GM06990 (cell line): ENCODE measurements around the gene RNPEP.
"Not testable (repeated sequence)": the region's sequence is repeated elsewhere in the genome, so short reads cannot be mapped to it uniquely, and the experiment has no call there.

ENCODE experiments used
- DNase-seq: peaks from one replicate; pipeline ENCODE4 v3.0.0-alpha.2; 2011; ENCODE audit not compliant: insufficient read length; ENCODE audit errors: extremely low read depth
- H3K27me3 ChIP-seq: replicated peaks from 2 replicates; pipeline ENCODE4 v1.6.0; 2011; ENCODE audit warnings: low read length; ENCODE audit not compliant: control insufficient read depth, insufficient read depth
- H3K36me3 ChIP-seq: 2 replicates; pipeline ENCODE4 v1.5.1; 2011; ENCODE audit warnings: low read length; ENCODE audit not compliant: control insufficient read depth, insufficient read depth
- H3K4me3 ChIP-seq: replicated peaks from 2 replicates; pipeline ENCODE4 v1.5.1; 2011; ENCODE audit warnings: low read depth, mild to moderate bottlenecking, control low read depth, low read length
- TF ChIP-seq, protein P1 (sequence below): IDR thresholded peaks from 2 replicates; pipeline ENCODE4 v1.5.1; 2011; ENCODE audit warnings: low read length, control low read depth, mild to moderate bottlenecking, inconsistent platforms; ENCODE audit not compliant: insufficient read depth, poor library complexity, severe bottlenecking

The RNPEP gene

DNA sequence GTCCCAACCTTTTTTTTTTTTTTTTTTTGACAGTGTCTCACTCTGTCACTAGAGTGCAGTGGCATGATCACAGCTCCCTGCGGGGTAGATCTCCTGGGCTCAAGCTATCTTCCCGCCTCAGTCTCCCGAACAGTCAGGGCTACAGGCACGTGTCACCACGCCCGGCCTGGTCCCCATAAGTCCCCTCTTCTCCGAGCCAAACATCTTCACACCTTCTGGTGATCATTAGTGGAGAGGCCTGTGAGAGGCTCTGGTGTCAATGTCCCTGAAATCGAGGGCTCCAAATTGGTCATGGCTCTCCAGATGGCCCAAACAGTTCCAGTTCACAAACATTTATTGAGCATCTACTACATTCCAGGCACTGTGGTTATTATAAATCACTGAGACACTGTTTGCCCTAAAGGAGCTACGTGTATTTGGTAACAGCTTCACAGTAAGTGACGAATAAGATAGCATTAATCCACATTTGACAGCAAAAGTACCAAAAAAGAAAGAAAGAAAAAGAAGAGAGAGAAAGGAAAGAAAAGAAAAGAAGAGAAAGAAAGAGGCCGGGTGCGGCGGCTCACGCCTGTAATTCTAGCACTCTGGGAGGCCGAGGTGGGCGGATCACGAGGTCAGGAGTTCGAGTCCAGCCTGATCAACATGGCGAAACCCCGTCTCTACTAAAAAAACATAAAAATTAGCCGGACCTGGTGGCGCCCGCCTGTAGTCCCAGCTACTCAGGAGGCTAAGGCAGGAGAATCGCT lies 28.0 kb upstream of the RNPEP start:
- H3K36me3 ChIP-seq, result peaks cover 3% of the 10 kb centered on the region
- H3K4me3 ChIP-seq, result peak overlapping the region; percentile 97
- no peak for DNase-seq
- TF ChIP-seq, protein P1, sequence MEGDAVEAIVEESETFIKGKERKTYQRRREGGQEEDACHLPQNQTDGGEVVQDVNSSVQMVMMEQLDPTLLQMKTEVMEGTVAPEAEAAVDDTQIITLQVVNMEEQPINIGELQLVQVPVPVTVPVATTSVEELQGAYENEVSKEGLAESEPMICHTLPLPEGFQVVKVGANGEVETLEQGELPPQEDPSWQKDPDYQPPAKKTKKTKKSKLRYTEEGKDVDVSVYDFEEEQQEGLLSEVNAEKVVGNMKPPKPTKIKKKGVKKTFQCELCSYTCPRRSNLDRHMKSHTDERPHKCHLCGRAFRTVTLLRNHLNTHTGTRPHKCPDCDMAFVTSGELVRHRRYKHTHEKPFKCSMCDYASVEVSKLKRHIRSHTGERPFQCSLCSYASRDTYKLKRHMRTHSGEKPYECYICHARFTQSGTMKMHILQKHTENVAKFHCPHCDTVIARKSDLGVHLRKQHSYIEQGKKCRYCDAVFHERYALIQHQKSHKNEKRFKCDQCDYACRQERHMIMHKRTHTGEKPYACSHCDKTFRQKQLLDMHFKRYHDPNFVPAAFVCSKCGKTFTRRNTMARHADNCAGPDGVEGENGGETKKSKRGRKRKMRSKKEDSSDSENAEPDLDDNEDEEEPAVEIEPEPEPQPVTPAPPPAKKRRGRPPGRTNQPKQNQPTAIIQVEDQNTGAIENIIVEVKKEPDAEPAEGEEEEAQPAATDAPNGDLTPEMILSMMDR, result no peak
- no peaks in the 10 kb centered on the region for H3K27me3 ChIP-seq

DNA sequence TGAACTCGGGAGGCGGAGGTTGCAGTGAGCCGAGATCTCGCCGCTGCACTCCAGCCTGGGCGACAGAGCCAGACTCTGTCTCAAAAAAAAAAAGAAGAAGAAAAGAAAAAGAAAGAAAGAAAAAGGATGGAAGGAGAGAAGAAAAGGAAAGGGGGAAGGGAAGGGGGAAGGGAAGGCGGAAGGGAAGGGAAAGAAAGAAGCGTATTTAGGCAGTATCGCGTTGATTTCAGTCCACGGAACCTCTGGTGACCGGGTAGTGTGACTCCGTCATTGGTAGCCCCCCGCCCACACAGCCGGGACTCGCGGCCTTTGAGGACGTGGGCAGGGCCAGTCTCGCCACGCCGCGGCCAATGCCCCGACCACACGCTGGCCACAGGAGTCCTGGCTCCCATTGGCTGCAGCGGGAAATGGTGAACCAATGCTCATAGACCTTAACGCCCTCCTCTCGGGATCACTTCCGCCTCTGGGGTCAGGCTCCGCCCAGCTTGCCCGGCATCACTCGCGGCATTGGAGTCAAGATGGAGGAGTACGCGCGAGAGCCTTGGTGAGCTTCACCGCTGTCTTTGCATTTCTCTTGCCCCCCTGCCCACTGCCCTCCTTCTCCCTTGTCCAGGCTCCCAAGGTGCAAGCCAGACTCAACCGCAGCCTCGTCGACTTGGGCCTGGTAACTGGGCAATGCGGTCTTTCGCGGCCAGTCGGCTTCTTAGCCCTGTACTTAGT lies 27.3 kb upstream of the RNPEP start, which contains the start of gene TIMM17A:
TSS of gene TIMM17A (plus strand) at position 495 of the 720 bp plus-strand sequence. CDS start at position 519, 24 bp downstream.
- Histone ChIP-seq H3K27me3 (no peaks in the 10 kb centered on the region), H3K36me3 (peaks cover 3% of the 10 kb centered on the region), H3K4me3 (peak within 1 kb of the TSS; percentile 97)
- DNase-seq, result peak; percentile 96
- TF ChIP-seq, protein P1, result no peak

DNA sequence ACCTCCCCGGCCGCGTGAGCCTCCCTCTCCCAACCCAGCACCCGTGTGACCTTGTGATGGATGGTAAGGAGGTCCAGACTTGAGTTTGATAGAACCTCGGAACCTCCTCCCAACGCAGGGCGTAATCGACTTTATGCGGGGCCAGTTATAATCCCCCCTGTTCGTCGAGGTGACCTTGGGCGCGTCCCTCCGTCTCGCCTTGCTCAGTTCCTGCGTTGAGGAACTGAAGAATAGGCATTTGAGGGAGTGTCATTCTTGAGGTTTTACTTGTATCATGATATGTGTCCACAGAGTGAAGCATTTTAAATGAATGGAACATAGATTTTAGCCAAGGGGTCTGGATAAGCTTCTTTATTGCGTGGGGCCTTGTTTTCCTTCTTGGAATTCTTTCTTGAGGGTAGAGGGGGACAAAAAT lies 26.7 kb upstream of the RNPEP start:
- H3K36me3 ChIP-seq, result peaks cover 3% of the 10 kb centered on the region
- no peak for DNase-seq
- H3K27me3 ChIP-seq, result no peaks in the 10 kb centered on the region
- H3K4me3 ChIP-seq, result peak overlapping the region; percentile 97
- TF ChIP-seq, protein P1, result no peak

DNA sequence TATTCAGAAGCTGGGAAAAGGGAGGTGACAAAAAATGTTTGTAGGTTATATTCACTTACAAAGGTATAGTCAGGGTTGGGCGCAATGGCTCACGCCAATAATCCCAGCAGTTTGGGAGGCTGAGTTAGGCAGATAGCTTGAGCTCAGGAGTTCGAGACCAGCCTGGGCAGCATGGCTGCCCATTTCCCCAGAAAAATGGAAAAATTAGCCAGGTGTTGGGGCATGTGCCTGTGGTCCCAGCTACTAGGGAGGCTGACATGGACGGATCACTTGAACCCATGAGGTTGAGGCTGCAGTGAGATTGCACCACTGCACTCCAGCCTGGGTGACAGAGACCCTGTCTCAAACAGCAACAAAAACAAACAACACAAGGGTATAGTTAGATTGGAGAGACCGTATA lies 24.1 kb upstream of the RNPEP start:
- TF ChIP-seq, protein P1, result no peak
- Histone ChIP-seq H3K4me3 (no peak overlapping the region), H3K36me3 (peaks cover 6% of the 10 kb centered on the region), H3K27me3 (no peaks in the 10 kb centered on the region)
- DNase-seq, result no peak

DNA sequence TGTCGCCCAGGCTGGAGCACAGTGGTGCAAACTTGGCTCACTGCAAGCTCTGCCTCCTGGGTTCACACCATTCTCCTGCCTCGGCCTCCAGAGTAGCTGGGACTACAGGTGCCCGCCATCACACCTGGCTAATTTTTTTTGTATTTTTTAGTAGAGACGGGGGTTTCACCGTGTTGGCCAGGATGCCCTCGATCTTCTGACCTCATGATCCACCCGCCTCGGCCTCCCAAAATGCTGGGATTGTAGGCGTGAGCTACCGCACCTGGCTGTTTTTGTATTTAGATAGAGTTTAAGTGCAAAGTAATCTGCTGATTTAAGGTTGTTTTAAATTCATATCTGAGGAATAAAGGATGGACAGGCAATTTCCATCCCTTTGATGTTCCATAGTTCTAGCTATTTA lies 20.1 kb upstream of the RNPEP start:
- H3K36me3 ChIP-seq, DNase-seq, H3K27me3 ChIP-seq: not testable (repeated sequence)

DNA sequence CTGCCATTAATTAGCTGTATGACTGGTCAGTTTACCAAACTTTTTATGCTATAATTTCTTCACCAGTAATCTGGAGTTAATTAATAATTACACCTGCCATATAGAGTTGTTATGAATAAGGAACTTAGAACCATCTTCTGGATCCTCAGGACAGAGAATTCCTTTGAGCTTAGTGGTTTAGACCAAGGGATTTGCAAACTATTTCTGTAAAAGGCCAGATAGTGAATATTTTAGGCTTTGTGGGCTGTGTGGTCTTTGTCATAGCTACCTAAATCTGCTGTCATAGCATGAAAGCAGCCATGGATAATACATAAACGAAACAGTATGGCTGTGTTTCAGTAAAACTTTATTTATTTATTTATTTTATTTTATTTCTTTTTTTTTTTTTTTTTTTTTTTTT lies 18.2 kb upstream of the RNPEP start:
- peaks cover 6% of the 10 kb centered on the region for H3K36me3 ChIP-seq
- TF ChIP-seq, protein P1, result no peak
- no peak for DNase-seq
- H3K27me3 ChIP-seq, result no peaks in the 10 kb centered on the region
- no peak overlapping the region for H3K4me3 ChIP-seq

More for the DNA sequence above, 20.1 kb upstream of the RNPEP start:
- not testable (repeated sequence) for H3K4me3 ChIP-seq
